Activated T-cell treated with anti-CD3 and anti-CD28 coated beads, Interleukin-2, amount 50 U/mL, for 24 hours (primary cell): ENCODE data around the gene PATE3.

Source experiments
- DNase-seq: peaks from one replicate; pipeline ENCODE4 v3.0.0-alpha.2; 2020
- H3K27ac Mint-ChIP-seq: 2 replicates; pipeline ENCODE4 v1.8.0; 2020; ENCODE audit warnings: mild to moderate bottlenecking, mixed read lengths
- H3K27me3 Mint-ChIP-seq: 2 replicates; pipeline ENCODE4 v1.8.0; 2020; ENCODE audit warnings: mixed read lengths
- H3K36me3 Mint-ChIP-seq: 2 replicates; pipeline ENCODE4 v1.8.0; 2020; ENCODE audit warnings: low read depth, mixed read lengths
- H3K4me1 Mint-ChIP-seq: 2 replicates; pipeline ENCODE4 v1.8.0; 2020; ENCODE audit warnings: low read depth, mixed read lengths
- H3K4me3 Mint-ChIP-seq: 2 replicates; pipeline ENCODE4 v1.8.0; 2020; ENCODE audit warnings: mild to moderate bottlenecking, moderate library complexity, mixed read lengths
- H3K9me3 Mint-ChIP-seq: 2 replicates; pipeline ENCODE4 v1.8.0; 2020; ENCODE audit warnings: mixed read lengths

PATE3 gene, protein sequence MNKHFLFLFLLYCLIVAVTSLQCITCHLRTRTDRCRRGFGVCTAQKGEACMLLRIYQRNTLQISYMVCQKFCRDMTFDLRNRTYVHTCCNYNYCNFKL

GRCh38 chr11:125787827-125788226 lies at the start of gene PATE3:
TSS of gene PATE3 (plus strand) at chr11:125788127. CDS start at chr11:125788152, 25 bp downstream.
- H3K4me3 Mint-ChIP-seq, result no peak within 1 kb of the TSS
- H3K36me3 Mint-ChIP-seq, result no peaks in the 10 kb centered on the region
- H3K9me3 Mint-ChIP-seq, result peaks cover 4% of the 10 kb centered on the region
- H3K27ac Mint-ChIP-seq, result no peak within 1 kb of the TSS
- no peaks in the 10 kb centered on the region for H3K4me1 Mint-ChIP-seq
- no peaks in the 10 kb centered on the region for H3K27me3 Mint-ChIP-seq
- DNase-seq, result no peak

DNA sequence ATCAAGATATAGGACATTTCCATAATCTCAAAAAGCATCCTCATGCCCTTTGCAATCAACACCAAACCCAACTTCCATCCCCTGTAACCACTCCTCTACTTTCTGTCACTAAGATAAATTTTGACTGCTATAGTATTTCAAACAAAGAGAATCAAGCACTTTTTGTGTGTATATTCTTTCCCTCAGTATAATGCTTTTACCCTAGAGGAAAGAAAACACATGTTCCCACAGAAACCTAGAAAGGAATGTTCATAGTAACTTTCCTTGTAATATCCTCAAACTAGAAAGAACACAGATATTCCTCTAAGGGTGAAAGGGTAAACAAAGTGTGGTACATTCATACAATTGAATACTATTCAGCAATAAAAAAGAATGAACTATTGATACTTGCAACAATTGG lies 47.3 kb upstream of the PATE3 start:
- no peaks in the 10 kb centered on the region for H3K36me3 Mint-ChIP-seq

GRCh38 chr11:125743681-125744080 lies 44.2 kb upstream of the PATE3 start:
- Mint-ChIP-seq H3K9me3 (no peaks in the 10 kb centered on the region), H3K27ac (no peak overlapping the region), H3K4me1 (no peaks in the 10 kb centered on the region), H3K4me3 (no peak overlapping the region), H3K27me3 (peaks cover 16% of the 10 kb centered on the region), H3K36me3 (no peaks in the 10 kb centered on the region)
- DNase-seq, result no peak

More for the DNA sequence above, 47.3 kb upstream of the PATE3 start:
- no peak for DNase-seq
- Mint-ChIP-seq H3K9me3 (peaks cover 10% of the 10 kb centered on the region), H3K27ac (no peak overlapping the region), H3K4me1 (no peaks in the 10 kb centered on the region), H3K4me3 (no peak overlapping the region), H3K27me3 (peaks cover 13% of the 10 kb centered on the region)

DNA sequence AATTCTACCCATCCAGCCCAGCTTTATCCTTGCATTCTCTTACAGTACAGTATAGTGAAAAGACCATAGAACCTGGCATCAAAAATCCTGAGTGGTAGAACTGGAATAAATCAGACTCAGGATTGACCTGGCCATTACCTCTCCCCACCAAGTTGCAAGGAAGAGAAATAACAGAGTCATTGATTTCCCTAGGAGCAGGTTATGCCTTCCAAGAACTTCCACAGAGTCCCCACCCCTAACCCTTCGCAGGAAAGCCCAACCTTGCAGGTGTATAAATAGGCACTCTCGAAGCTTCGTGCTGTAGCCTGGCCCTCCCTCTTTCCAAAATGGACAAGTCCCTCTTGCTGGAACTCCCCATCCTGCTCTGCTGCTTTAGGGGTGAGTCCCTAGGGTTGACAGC lies 41.9 kb upstream of the PATE3 start, which contains the start of gene PATE1:
TSS of gene PATE1 (plus strand) at position 301 of the 400 bp plus-strand sequence. CDS start at position 327, 26 bp downstream.
- Mint-ChIP-seq H3K36me3 (no peaks in the 10 kb centered on the region), H3K4me1 (no peaks in the 10 kb centered on the region), H3K4me3 (no peak within 1 kb of the TSS), H3K27me3 (peaks cover 26% of the 10 kb centered on the region), H3K27ac (no peak within 1 kb of the TSS), H3K9me3 (no peaks in the 10 kb centered on the region)
- DNase-seq, result no peak

DNA sequence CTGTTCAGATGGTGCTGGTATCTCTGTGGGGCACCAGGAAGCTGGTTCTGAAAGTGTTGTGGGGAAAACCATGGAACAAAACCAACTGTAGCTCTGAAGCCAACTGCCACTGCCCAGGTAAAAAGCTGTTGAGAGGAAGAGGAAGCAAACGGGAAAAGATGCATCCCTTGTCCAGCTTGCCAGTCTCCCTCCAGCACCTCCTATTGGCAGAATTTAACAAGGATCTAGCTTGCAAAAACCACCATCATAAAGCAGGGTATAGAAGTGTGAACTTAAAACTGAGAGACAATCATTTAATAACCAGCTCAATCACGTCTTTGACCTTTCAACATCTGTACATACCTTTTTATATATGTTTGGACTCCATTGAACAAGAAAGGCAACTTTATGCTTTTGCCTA lies 37.3 kb upstream of the PATE3 start:
- Mint-ChIP-seq H3K36me3 (no peaks in the 10 kb centered on the region), H3K27ac (no peak overlapping the region), H3K9me3 (no peaks in the 10 kb centered on the region), H3K4me3 (no peak overlapping the region), H3K4me1 (no peaks in the 10 kb centered on the region), H3K27me3 (peaks cover 30% of the 10 kb centered on the region)
- DNase-seq, result no peak

GRCh38 chr11:125756050-125756449 lies 31.9 kb upstream of the PATE3 start:
- Mint-ChIP-seq H3K4me1 (no peaks in the 10 kb centered on the region), H3K27me3 (peaks cover 24% of the 10 kb centered on the region), H3K36me3 (no peaks in the 10 kb centered on the region), H3K27ac (no peak overlapping the region), H3K9me3 (peaks cover 10% of the 10 kb centered on the region), H3K4me3 (no peak overlapping the region)
- no peak for DNase-seq

DNA sequence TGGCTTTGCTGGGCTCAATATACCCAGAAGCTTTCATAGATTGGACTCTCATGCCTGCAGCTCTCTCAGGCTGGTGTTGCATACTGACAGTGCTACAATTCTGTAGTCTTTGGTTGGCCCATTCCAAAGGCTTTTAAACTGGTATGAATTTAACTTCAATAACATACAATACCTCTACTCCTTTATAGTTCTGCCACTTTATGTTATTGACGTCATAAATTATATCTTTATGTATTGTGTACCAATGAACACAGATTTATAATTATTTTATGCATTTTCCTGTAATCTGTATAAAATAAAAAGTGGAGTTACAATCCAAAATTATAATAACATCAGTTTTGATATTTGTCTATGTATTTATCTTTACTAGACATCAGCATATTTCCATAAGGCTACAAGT lies 25.5 kb upstream of the PATE3 start:
- DNase-seq, result no peak
- H3K4me3 Mint-ChIP-seq, result no peak overlapping the region
- no peaks in the 10 kb centered on the region for H3K4me1 Mint-ChIP-seq
- H3K9me3 Mint-ChIP-seq, result peaks cover 5% of the 10 kb centered on the region
- H3K27me3 Mint-ChIP-seq, result peaks cover 17% of the 10 kb centered on the region
- H3K27ac Mint-ChIP-seq, result no peak overlapping the region
- H3K36me3 Mint-ChIP-seq, result no peaks in the 10 kb centered on the region

DNA sequence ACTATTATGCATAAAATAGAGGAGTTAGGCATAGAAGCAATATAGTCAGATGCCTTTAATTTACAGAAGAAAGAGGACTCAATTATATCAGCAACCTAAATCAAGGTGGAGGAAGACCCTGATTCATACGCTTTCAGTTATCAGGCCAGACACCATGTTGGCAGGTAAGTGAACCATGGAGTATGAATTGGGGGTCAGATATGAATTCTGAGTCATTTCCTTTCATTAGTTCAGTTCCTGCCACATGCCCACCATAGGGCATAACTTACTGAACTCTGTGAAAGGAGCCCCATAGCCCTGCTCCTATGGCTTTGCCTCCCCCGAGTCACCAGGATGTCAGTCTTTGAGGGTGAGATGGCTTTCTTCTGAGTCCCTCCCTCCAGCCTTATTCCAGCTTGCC lies 24.4 kb upstream of the PATE3 start:
- Mint-ChIP-seq H3K27me3 (peaks cover 21% of the 10 kb centered on the region), H3K4me3 (no peak overlapping the region), H3K27ac (no peak overlapping the region), H3K4me1 (peaks cover 3% of the 10 kb centered on the region), H3K9me3 (no peaks in the 10 kb centered on the region), H3K36me3 (no peaks in the 10 kb centered on the region)
- DNase-seq, result no peak

DNA sequence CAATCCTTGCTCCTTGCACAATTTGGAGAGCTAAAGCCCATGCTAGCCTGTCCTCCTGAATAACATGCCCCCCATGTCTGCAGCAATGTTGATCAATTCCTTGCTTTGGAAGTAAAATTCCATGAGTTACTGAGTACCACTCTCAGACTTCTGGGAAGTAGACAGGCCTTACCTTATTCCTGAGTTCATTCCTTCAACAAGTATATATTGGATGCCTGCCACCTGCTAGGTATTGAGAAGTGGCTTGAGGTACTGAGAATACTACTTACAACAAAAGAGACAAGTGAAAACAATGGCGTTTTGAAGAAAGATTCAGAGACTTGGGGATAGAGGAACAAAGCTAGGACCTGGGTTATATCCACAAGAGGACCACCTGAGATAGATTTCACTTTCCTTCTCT lies 21.7 kb upstream of the PATE3 start:
- H3K9me3 Mint-ChIP-seq, result no peaks in the 10 kb centered on the region
- H3K27me3 Mint-ChIP-seq, result peaks cover 25% of the 10 kb centered on the region
- no peak overlapping the region for H3K4me3 Mint-ChIP-seq
- no peak overlapping the region for H3K27ac Mint-ChIP-seq
- no peaks in the 10 kb centered on the region for H3K36me3 Mint-ChIP-seq
- DNase-seq, result no peak
- peaks cover 3% of the 10 kb centered on the region for H3K4me1 Mint-ChIP-seq

DNA sequence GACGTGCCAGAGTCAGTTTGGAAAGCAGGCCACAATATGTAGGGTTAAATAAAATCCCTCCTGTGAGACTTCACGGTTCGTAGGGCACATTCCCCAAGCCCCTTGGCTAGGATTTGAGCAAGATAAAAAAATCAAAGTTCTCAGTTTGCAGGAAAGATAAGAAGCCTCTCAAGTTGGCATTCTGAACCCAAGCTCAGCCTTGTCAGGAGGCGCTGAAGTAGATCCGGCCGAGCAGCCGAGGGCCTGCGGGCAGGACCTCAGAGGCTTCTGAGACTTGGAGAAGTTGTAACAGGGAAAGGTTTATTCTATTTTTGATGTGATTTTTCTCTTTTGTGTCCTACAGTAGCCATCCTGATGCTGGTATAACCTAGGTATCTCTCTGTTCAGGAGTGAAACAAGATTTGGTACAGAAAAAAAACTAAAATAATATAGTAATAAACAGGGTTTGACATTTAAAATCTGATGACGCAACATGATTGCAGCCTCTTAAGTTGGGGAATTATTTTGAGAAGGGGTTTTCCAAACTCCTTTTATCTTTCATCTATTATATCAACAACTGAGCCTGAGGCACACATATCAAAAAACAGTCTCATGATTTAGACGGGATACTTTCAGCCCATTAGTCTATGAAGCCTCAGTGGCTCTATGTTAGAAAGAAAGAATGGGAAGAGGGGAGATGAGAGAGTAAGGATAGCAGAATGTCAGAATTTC lies 19.4 kb upstream of the PATE3 start:
- Mint-ChIP-seq H3K4me1 (peaks cover 3% of the 10 kb centered on the region), H3K27ac (no peak overlapping the region), H3K27me3 (peaks cover 29% of the 10 kb centered on the region), H3K9me3 (no peaks in the 10 kb centered on the region), H3K36me3 (no peaks in the 10 kb centered on the region), H3K4me3 (no peak overlapping the region)
- no peak for DNase-seq

DNA sequence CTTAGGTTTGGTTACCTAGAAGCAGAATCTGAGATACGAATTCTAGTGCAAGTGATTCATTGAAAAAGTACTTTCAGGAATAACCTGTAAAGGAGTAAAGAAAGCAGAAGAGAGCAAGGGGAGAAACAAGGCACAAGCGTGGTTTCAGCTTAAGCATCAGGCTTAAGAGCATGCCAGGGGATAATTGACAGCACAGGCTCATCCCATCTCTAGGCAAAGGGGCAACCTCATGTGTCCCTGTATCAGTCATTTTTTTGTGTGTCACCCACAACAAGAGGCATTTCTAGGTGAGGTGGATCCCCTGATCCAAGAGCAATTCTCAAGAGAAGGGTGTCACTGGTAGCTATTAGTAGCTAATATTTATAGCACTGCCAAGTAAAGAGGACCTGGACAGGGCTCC lies 17.3 kb upstream of the PATE3 start:
- no peaks in the 10 kb centered on the region for H3K36me3 Mint-ChIP-seq
- peaks cover 3% of the 10 kb centered on the region for H3K4me1 Mint-ChIP-seq
- DNase-seq, result no peak
- no peak overlapping the region for H3K27ac Mint-ChIP-seq
- no peaks in the 10 kb centered on the region for H3K9me3 Mint-ChIP-seq
- peaks cover 17% of the 10 kb centered on the region for H3K27me3 Mint-ChIP-seq
- H3K4me3 Mint-ChIP-seq, result no peak overlapping the region

GRCh38 chr11:125772834-125773505 lies 15.0 kb upstream of the PATE3 start:
- Mint-ChIP-seq H3K4me3 (no peak overlapping the region), H3K4me1 (peaks cover 1% of the 10 kb centered on the region), H3K27me3 (peaks cover 26% of the 10 kb centered on the region), H3K9me3 (no peaks in the 10 kb centered on the region), H3K27ac (no peak overlapping the region), H3K36me3 (no peaks in the 10 kb centered on the region)
- no peak for DNase-seq

- Mint-ChIP-seq H3K9me3 (no peaks in the 10 kb centered on the region), H3K36me3 (no peaks in the 10 kb centered on the region), H3K4me3 (no peak overlapping the region), H3K4me1 (no peaks in the 10 kb centered on the region), H3K27ac (no peak overlapping the region), H3K27me3 (peaks cover 25% of the 10 kb centered on the region)
- no peak for DNase-seq
Measured at GRCh38 chr11:125773516-125773915, 14.4 kb upstream of the PATE3 start.

DNA sequence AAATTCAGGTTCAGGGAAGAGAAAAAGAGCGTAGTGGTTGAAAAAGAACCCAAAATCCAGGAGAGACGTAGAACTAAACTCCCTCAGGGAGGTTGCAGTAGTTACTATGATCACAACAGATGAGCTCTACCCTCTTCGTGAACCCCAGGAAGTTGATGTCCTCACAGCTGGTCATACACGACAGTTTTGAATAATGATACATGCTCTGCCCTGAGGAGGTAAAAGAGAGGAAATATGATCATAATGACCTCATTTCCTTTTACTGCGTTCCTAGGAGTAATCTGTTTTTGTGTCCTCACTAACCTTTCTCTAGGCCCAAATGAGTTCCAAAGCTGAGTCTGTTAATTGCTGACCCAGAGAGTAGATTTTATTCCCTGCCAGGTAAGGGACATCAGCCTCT lies 10.6 kb upstream of the PATE3 start:
- no peak for DNase-seq
- Mint-ChIP-seq H3K4me1 (no peaks in the 10 kb centered on the region), H3K36me3 (no peaks in the 10 kb centered on the region), H3K4me3 (no peak overlapping the region), H3K9me3 (no peaks in the 10 kb centered on the region), H3K27me3 (peaks cover 35% of the 10 kb centered on the region), H3K27ac (no peak overlapping the region)

- H3K36me3 Mint-ChIP-seq, result no peaks in the 10 kb centered on the region
- DNase-seq, result no peak
- H3K9me3 Mint-ChIP-seq, result peaks cover 2% of the 10 kb centered on the region
- no peak within 1 kb of the TSS for H3K4me3 Mint-ChIP-seq
- no peak within 1 kb of the TSS for H3K27ac Mint-ChIP-seq
- peaks cover 37% of the 10 kb centered on the region for H3K27me3 Mint-ChIP-seq
- H3K4me1 Mint-ChIP-seq, result no peaks in the 10 kb centered on the region
Measured at GRCh38 chr11:125778728-125779127, 9.2 kb upstream of the PATE3 start, which contains the start of gene PATE2. TSS of gene PATE2 (minus strand) at chr11:125778828. CDS start at chr11:125778773, 55 bp downstream.
